Measurements from ENCODE around the gene TMEM117. TPM values are rescaled to one million over a fixed set of nuclear protein-coding genes. Genes with fewer than 3 reads are reported as not detected.

The TMEM117 gene
- total and polyA plus RNA-seq, 2 donors (not counting 1 experiment from before 2014, with no cell fraction given): 2.0 to 10.4 TPM

DNA sequence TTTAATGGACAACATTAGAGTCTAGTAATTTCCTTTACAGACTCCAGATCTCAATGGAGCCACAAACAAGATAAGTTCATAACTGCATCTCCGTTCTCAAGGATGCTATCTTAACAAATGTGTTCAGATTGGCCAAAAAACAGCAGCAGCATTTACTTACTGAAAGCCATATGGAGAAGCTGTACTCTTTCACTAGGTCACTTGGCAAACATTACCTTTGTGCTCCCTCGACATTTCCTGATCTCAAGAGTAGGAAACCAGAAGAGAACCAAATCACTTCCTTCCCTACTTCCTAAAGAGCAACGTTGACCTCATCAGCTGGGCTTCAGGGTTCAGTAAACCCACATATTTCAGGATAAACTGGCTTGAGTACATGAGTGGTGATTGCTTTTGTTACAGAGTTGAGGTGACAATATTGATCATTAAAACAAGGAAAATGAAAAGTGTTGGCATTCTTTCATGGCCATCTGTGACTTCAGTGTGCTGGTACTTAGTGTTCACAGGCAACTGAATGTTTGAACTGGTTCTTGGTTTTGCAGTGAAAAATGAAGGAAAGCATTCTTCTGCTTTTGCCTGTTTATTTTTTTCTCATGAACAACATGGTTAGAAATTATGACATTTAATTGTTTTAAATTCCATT, 449.6 kb downstream of the TMEM117 start:
- 25% methylated on average over 2 of the region's 3 CpGs for WGBS (ENCODE audit: insufficient coverage)

GRCh38 chr12:44286336-44286735, 450.5 kb downstream of the TMEM117 start:
- H3K79me2 ChIP-seq (ENCODE audit: control insufficient read depth, insufficient read depth, low read length): no peaks in the 10 kb centered on the region
- H3K9me3 Mint-ChIP-seq (ENCODE audit: insufficient read depth): peaks cover 3% of the 10 kb centered on the region
- no peak overlapping the region for H3K4me3 ChIP-seq (ENCODE audit: control extremely low read depth in 1 of 5, extremely low read depth in 1 of 5, insufficient read depth in 1 of 5, low read depth in 2 of 5, low read length in 4 of 5)
- H3K27ac ChIP-seq (ENCODE audit: low read length in 2 of 2): no peak overlapping the region
- H3K36me3 ChIP-seq (replicated peaks in 1 of 2; ENCODE audit: control extremely low read depth in 1 of 2, control insufficient read depth in 1 of 2, extremely low read depth in 1 of 2, insufficient read depth in 2 of 2, low read length in 1 of 2): no peaks in the 10 kb centered on the region
- intact Hi-C loops (cut with micrococcal nuclease): no loop called here
- DNase-seq (no peak), ATAC-seq (ENCODE audit: low read depth) (no peak)
- H3K4me2 ChIP-seq (replicated peaks; ENCODE audit: low read depth, low read length, poor library complexity, severe bottlenecking): no peak overlapping the region
- no peaks in the 10 kb centered on the region for H3K4me1 ChIP-seq (ENCODE audit: control insufficient read depth in 2 of 2, insufficient read depth in 2 of 2, low read length in 2 of 2)
- WGBS (ENCODE audit: insufficient coverage): no CpG with 5 or more reads among the region's 2 CpGs
- H3K4me1 Mint-ChIP-seq: peaks cover 9% of the 10 kb centered on the region
- H3K27me3 ChIP-seq (replicated peaks in 1 of 4; ENCODE audit: control extremely low read depth in 1 of 4, control insufficient read depth in 3 of 4, insufficient read depth in 4 of 4, low read length in 3 of 4): no peaks in the 10 kb centered on the region
- no peak overlapping the region for H3K9ac ChIP-seq (ENCODE audit: low read length)
- no peak overlapping the region for H3K27ac Mint-ChIP-seq
- CTCF ChIA-PET: no interaction called here
- no peaks in the 10 kb centered on the region for H3K27me3 Mint-ChIP-seq
- peaks cover 0 to 1% (median 0%) of the 10 kb centered on the region in 3 donors for H3K9me3 ChIP-seq (ENCODE audit: control extremely low read depth in 1 of 3, control insufficient read depth in 2 of 3, insufficient read depth in 1 of 3, low read length in 2 of 3)
- no peak overlapping the region for H2AFZ ChIP-seq (ENCODE audit: insufficient read depth, low read depth, low read length, poor library complexity, severe bottlenecking)
- TF ChIP-seq EZH2 (IDR thresholded peaks at IDR 0.05; ENCODE audit: borderline replicate concordance, insufficient read depth, low read depth, low read length, poor library complexity, severe bottlenecking): no peak
- TF ChIP-seq, protein P1, sequence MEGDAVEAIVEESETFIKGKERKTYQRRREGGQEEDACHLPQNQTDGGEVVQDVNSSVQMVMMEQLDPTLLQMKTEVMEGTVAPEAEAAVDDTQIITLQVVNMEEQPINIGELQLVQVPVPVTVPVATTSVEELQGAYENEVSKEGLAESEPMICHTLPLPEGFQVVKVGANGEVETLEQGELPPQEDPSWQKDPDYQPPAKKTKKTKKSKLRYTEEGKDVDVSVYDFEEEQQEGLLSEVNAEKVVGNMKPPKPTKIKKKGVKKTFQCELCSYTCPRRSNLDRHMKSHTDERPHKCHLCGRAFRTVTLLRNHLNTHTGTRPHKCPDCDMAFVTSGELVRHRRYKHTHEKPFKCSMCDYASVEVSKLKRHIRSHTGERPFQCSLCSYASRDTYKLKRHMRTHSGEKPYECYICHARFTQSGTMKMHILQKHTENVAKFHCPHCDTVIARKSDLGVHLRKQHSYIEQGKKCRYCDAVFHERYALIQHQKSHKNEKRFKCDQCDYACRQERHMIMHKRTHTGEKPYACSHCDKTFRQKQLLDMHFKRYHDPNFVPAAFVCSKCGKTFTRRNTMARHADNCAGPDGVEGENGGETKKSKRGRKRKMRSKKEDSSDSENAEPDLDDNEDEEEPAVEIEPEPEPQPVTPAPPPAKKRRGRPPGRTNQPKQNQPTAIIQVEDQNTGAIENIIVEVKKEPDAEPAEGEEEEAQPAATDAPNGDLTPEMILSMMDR (IDR thresholded peaks at IDR 0.05): no peak
- POLR2A ChIA-PET: no interaction called here
- H4K20me1 ChIP-seq (ENCODE audit: control insufficient read depth, insufficient read depth, low read length, poor library complexity, severe bottlenecking): no peaks in the 10 kb centered on the region
- no peak overlapping the region for H3K4me3 Mint-ChIP-seq

More for the DNA sequence above, 449.6 kb downstream of the TMEM117 start:
- no peaks in the 10 kb centered on the region for H3K4me1 ChIP-seq (ENCODE audit: control insufficient read depth in 2 of 2, insufficient read depth in 2 of 2, low read length in 2 of 2)
- intact Hi-C loops (cut with micrococcal nuclease): no loop called here
- H3K9ac ChIP-seq (ENCODE audit: low read length): no peak overlapping the region
- H3K79me2 ChIP-seq (ENCODE audit: control insufficient read depth, insufficient read depth, low read length): no peaks in the 10 kb centered on the region
- no peak overlapping the region for H3K4me2 ChIP-seq (replicated peaks; ENCODE audit: low read depth, low read length, poor library complexity, severe bottlenecking)
- H2AFZ ChIP-seq (ENCODE audit: insufficient read depth, low read depth, low read length, poor library complexity, severe bottlenecking): no peak overlapping the region
- H4K20me1 ChIP-seq (ENCODE audit: control insufficient read depth, insufficient read depth, low read length, poor library complexity, severe bottlenecking): no peaks in the 10 kb centered on the region
- no peaks in the 10 kb centered on the region for H3K27me3 ChIP-seq (replicated peaks in 1 of 4; ENCODE audit: control extremely low read depth in 1 of 4, control insufficient read depth in 3 of 4, insufficient read depth in 4 of 4, low read length in 3 of 4)
- ChIA-PET POLR2A (no interaction called here), CTCF (no interaction called here)
- Mint-ChIP-seq H3K4me3 (no peak overlapping the region), H3K4me1 (peaks cover 9% of the 10 kb centered on the region), H3K27me3 (no peaks in the 10 kb centered on the region), H3K27ac (no peak overlapping the region), H3K9me3 (ENCODE audit: insufficient read depth) (peaks cover 3% of the 10 kb centered on the region)
- H3K27ac ChIP-seq (ENCODE audit: low read length in 2 of 2): no peak overlapping the region
- no peak for DNase-seq
- peaks cover 0 to 1% (median 0%) of the 10 kb centered on the region in 3 donors for H3K9me3 ChIP-seq (ENCODE audit: control extremely low read depth in 1 of 3, control insufficient read depth in 2 of 3, insufficient read depth in 1 of 3, low read length in 2 of 3)
- ATAC-seq (ENCODE audit: low read depth): no peak
- H3K36me3 ChIP-seq (replicated peaks in 1 of 2; ENCODE audit: control extremely low read depth in 1 of 2, control insufficient read depth in 1 of 2, extremely low read depth in 1 of 2, insufficient read depth in 2 of 2, low read length in 1 of 2): no peaks in the 10 kb centered on the region
- no peak overlapping the region for H3K4me3 ChIP-seq (ENCODE audit: control extremely low read depth in 1 of 5, extremely low read depth in 1 of 5, insufficient read depth in 1 of 5, low read depth in 2 of 5, low read length in 4 of 5)
- no peak for TF ChIP-seq EZH2 (IDR thresholded peaks at IDR 0.05; ENCODE audit: borderline replicate concordance, insufficient read depth, low read depth, low read length, poor library complexity, severe bottlenecking)
- TF ChIP-seq, protein P1 (IDR thresholded peaks at IDR 0.05): no peak

Measured in B cell (primary cell).